ENCODE data around the gene CTSO. TPM values are rescaled to one million over a fixed set of nuclear protein-coding genes. Genes with fewer than 3 reads are reported as not detected.

CTSO gene
- total and polyA plus RNA-seq, 2 of the 8 experiments (the other 6 are each of a cell fraction or from before 2014, with no cell fraction given), result 0.39 to 0.41 TPM

DNA sequence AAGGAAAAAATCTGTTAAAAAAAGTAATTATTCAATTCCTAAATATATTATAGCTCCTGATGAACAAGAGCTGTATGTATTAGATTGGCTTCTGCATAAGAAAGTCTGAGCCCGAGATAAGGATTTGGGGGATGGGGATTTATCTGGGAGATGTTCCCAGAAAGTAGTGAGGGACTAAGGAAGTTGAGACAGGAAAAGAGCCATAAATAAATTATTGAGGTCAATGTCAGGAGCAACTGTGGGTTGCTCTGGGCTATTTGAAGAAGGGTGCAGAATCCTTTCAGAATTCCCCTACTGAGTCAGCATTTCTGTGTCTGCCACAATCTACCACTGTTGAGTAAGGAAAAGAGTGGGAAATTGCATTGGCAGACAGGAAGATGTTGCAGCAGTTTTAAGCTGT is 53.3 kb downstream of the CTSO start:
- TF ChIP-seq CBX8 (IDR thresholded peaks at IDR 0.05; ENCODE audit: borderline replicate concordance, low read depth, low read length), result no peak
- peak; percentile 87 for TF ChIP-seq MAFK (IDR thresholded peaks at IDR 0.05; ENCODE audit: low read depth, low read length)
- H3K4me2 ChIP-seq (ENCODE audit: insufficient read depth in 1 of 2, low read depth in 2 of 2, low read length in 2 of 2), result no peak overlapping the region

More for the DNA sequence above, 53.3 kb downstream of the CTSO start:
- Histone ChIP-seq H3K27me3 (replicated peaks in 1 of 4; ENCODE audit: control insufficient read depth in 3 of 4, extremely low read depth in 1 of 4, insufficient read depth in 3 of 4, low read length in 3 of 4) (no peaks in the 10 kb centered on the region), H2AK5ac (ENCODE audit: low read depth, low read length) (no peak overlapping the region), H3K36me3 (ENCODE audit: control insufficient read depth in 2 of 4, insufficient read depth in 4 of 4, low read length in 3 of 4) (no peaks in the 10 kb centered on the region), H3K79me2 (ENCODE audit: control insufficient read depth in 1 of 2, insufficient read depth in 2 of 2, low read length in 2 of 2) (no peaks in the 10 kb centered on the region), H3K14ac (ENCODE audit: insufficient read length) (no peak overlapping the region), H2AFZ (ENCODE audit: low read length) (peak overlapping the region; percentile 97), H3K79me1 (ENCODE audit: low read depth, low read length) (no peaks in the 10 kb centered on the region), H3K9ac (replicated peaks in 1 of 4; ENCODE audit: extremely low read depth in 1 of 4, low read depth in 3 of 4, low read length in 3 of 4) (no peak overlapping the region), H3K23me2 (ENCODE audit: low read depth, low read length) (no peaks in the 10 kb centered on the region), H2BK12ac (ENCODE audit: low read depth, low read length) (no peak overlapping the region), H3K9me3 (ENCODE audit: insufficient read depth in 2 of 2, low read depth in 1 of 2, low read length in 1 of 2) (no peaks in the 10 kb centered on the region), H3K4ac (replicated peaks; ENCODE audit: insufficient read length, low read depth, low read length) (no peak overlapping the region), H4K91ac (replicated peaks; ENCODE audit: insufficient read length, low read length) (no peak overlapping the region), H3K4me3 (ENCODE audit: extremely low read depth in 1 of 4, insufficient read depth in 2 of 4, low read depth in 3 of 4, low read length in 4 of 4) (no peak overlapping the region), H2BK15ac (ENCODE audit: low read length) (no peak overlapping the region), H3K18ac (ENCODE audit: extremely low read depth, low read length) (no peak overlapping the region), H3K56ac (replicated peaks; ENCODE audit: insufficient read length, low read depth, low read length) (no peak overlapping the region), H2BK20ac (ENCODE audit: low read length) (no peak overlapping the region), H4K5ac (ENCODE audit: insufficient read length, low read depth, low read length) (no peak overlapping the region), H3K4me1 (replicated peaks in 1 of 4; ENCODE audit: control insufficient read depth in 3 of 4, insufficient read depth in 4 of 4, low read length in 3 of 4) (peaks cover 0 to 2% (median 0%) of the 10 kb centered on the region in 4 experiments; a peak in 1 of 7 replicates), H3K27ac (ENCODE audit: low read depth, low read length) (no peak overlapping the region), H4K20me1 (replicated peaks in 1 of 2; ENCODE audit: control insufficient read depth in 1 of 2, insufficient read depth in 2 of 2, low read length in 2 of 2) (no peaks in the 10 kb centered on the region), H2BK5ac (ENCODE audit: low read depth, low read length) (no peak overlapping the region), H2BK120ac (replicated peaks; ENCODE audit: low read depth, low read length) (no peak overlapping the region), H3K23ac (ENCODE audit: insufficient read length) (no peak overlapping the region), H4K8ac (ENCODE audit: extremely low read depth, insufficient read depth, low read length) (no peak overlapping the region)
- no peak for DNase-seq (ENCODE audit: low read depth in 1 of 2, low spot score in 2 of 2)
- 90% methylated on average over 1 of the region's 1 CpG; no CpG with 5 or more reads in 1 of the 2 experiments for WGBS, 2 experiments (ENCODE audit: extremely low coverage in 1 of 2, insufficient coverage in 1 of 2, insufficient read length in 1 of 2, insufficient replicate concordance in 2 of 2, low coverage in 1 of 2, low lambda C conversion rate in 2 of 2, missing lambda C conversion rate in 1 of 2)
- ChIA-PET CTCF (ENCODE audit: partially characterized antibody) (no interaction called here), POLR2A (ENCODE audit: partially characterized antibody) (no interaction called here)
- FAIRE-seq, result no peak
